PFSK-1 (cell line): ENCODE results near the gene ACOXL.

Experiments used
- FOXP2 ChIP-seq: optimal IDR thresholded peaks from 2 replicates; pipeline ENCODE3; 2011; ENCODE audit warnings: borderline replicate concordance, control low read depth, inconsistent platforms; ENCODE audit not compliant: insufficient read depth; ENCODE audit errors: extremely low read length, extremely low read depth
- POLR2AphosphoS5 ChIP-seq: IDR thresholded peaks from 2 replicates; pipeline ENCODE4 v1.6.1; 2012; ENCODE audit warnings: low read depth, mild to moderate bottlenecking, control low read depth, low read length, moderate library complexity
- SIN3A ChIP-seq: IDR thresholded peaks from 2 replicates; pipeline ENCODE4 v1.6.1; 2012; ENCODE audit warnings: mild to moderate bottlenecking, low read length, moderate library complexity, borderline replicate concordance; ENCODE audit not compliant: insufficient read depth
- TF ChIP-seq, protein P1 (sequence below), 2 experiments: IDR thresholded peaks; 2 replicates each; pipeline versions ENCODE4 v1.6.1 to v1.8.0; 2011 to 2012; ENCODE audit warnings: low read depth in 2 of 2, low read length in 2 of 2, control low read depth in 1 of 2, inconsistent platforms in 1 of 2, mild to moderate bottlenecking in 1 of 2, moderate library complexity in 1 of 2; ENCODE audit not compliant: insufficient read depth in 1 of 2

DNA sequence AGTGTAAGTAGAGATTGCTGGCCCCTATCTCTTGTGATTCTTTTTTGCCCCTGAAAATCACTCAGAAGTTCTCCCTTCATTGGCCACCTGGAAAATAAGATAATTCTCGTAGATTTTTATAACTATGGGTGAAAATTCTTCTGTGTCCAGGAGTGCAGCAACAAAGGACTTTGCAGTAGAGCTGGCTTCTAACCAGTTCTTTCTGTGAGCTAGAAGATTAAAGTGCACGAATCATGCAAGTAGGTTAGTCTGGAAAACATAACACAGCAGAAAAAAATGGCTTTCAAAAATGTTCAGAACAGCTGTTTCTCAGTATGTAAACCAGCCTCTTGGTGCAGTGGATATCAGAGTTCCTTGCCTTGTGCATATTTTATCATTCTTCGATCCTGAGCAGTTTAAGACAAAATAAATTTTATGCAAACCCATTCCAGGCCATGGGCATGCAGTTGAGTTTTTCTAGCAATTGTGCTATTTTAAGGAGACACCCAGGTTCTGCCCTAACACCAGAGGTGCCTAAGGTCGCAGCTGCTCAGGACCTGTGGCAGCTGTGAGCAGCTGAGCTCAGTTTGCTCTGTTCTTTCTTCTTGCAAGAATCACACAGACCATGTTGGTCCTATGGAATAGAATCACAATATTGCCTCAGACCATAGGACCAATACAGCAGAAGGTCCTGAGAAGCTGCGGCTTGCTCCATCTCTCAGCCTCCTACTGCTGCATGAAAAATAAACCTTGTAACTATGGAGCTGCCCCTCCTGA lies 307.4 kb downstream of the ACOXL start:
- TF ChIP-seq SIN3A (no peak), POLR2AphosphoS5 (no peak), FOXP2 (no peak)
- TF ChIP-seq, protein P1, sequence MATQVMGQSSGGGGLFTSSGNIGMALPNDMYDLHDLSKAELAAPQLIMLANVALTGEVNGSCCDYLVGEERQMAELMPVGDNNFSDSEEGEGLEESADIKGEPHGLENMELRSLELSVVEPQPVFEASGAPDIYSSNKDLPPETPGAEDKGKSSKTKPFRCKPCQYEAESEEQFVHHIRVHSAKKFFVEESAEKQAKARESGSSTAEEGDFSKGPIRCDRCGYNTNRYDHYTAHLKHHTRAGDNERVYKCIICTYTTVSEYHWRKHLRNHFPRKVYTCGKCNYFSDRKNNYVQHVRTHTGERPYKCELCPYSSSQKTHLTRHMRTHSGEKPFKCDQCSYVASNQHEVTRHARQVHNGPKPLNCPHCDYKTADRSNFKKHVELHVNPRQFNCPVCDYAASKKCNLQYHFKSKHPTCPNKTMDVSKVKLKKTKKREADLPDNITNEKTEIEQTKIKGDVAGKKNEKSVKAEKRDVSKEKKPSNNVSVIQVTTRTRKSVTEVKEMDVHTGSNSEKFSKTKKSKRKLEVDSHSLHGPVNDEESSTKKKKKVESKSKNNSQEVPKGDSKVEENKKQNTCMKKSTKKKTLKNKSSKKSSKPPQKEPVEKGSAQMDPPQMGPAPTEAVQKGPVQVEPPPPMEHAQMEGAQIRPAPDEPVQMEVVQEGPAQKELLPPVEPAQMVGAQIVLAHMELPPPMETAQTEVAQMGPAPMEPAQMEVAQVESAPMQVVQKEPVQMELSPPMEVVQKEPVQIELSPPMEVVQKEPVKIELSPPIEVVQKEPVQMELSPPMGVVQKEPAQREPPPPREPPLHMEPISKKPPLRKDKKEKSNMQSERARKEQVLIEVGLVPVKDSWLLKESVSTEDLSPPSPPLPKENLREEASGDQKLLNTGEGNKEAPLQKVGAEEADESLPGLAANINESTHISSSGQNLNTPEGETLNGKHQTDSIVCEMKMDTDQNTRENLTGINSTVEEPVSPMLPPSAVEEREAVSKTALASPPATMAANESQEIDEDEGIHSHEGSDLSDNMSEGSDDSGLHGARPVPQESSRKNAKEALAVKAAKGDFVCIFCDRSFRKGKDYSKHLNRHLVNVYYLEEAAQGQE (IDR thresholded peaks at IDR 0.05; ENCODE audit: insufficient read depth in 1 of 2, low read depth in 2 of 2, low read length in 2 of 2): no peak
